ENCODE results near the gene ICAM2. TPM values are rescaled to one million over a fixed set of nuclear protein-coding genes. Genes with fewer than 3 reads are reported as not detected.
A peak's percentile ranks its signal among the peaks of the same experiment; 100 is the strongest.

Gene ICAM2
- total and polyA plus RNA-seq, 2 donors (not counting 3 experiments of a cell fraction or from before 2014, with no cell fraction given), result 586 to 2,377 TPM

DNA sequence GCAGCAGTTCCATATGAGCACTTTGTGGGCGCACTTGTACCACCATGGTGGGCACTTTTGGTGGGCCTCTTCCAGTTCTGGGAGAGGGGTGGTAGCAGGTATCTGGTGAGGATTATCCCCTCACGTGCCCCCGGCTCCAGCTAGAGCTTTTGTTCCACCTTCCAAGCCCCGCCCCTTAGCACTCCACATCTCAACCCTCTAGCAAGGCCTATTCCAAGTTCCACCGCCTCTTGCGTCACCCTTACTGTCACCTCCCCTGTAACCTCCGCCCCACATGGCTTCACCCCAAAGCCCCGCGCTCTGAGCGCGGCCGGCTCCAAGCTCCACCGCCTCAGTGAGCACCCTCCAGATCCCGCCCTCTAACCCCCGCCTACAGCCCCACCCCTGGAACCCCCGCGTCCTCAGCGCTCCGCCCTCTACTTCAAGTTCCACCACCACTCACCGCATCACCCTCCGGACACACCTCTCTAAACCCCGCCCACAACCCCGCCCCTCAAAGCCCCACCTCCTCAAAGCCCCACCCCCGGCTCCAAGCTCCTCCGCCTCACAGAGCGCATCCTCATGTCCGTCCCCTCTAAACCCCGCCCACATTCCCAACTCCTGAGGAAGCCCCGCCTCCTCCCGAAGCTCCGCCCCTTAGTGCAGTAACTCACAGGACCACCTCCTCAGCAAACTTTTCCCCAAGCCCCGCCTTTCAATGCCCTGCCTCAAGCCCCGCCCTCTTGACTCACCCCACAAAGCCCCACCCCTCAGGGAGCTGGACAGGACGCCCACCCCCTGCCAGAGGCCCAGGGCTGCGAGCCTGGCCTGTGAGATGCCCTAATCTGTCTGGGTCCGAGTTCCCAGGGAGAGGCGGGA is 58.8 kb downstream of the ICAM2 start:
- POLR2A ChIA-PET, result no interaction called here

More for the DNA sequence above, 58.8 kb downstream of the ICAM2 start:
- H2AFZ ChIP-seq (ENCODE audit: low read depth, low read length), result peak overlapping the region; percentile 41
- no peak overlapping the region for H3K9ac ChIP-seq (replicated peaks; ENCODE audit: extremely low read depth, insufficient read depth, low read length)
- no peaks in the 10 kb centered on the region for H3K4me1 ChIP-seq (ENCODE audit: control insufficient read depth, extremely low read depth, insufficient read depth, low read length)
- H3K27ac ChIP-seq (ENCODE audit: insufficient read depth, low read depth, low read length), result no peak overlapping the region
- TF ChIP-seq POLR2A (IDR thresholded peaks at IDR 0.05; ENCODE audit: low read depth, low read length) (no peak), FOS (IDR thresholded peaks at IDR 0.05; ENCODE audit: borderline replicate concordance, insufficient read depth, low read length) (no peak), GATA2 (IDR thresholded peaks at IDR 0.05; ENCODE audit: insufficient read depth, insufficient read length, low read depth, low read length) (no peak), MYC (IDR thresholded peaks at IDR 0.05; ENCODE audit: low read depth, low read length) (no peak), POLR2AphosphoS5 (IDR thresholded peaks at IDR 0.05; ENCODE audit: insufficient read depth, low read depth, low read length) (no peak), JUN (IDR thresholded peaks at IDR 0.05; ENCODE audit: borderline replicate concordance, insufficient read depth, insufficient read length, low read depth) (no peak), EZH2 (IDR thresholded peaks at IDR 0.05; ENCODE audit: borderline replicate concordance, low read depth, low read length, severe bottlenecking) (no peak)
- TF ChIP-seq, protein P1, sequence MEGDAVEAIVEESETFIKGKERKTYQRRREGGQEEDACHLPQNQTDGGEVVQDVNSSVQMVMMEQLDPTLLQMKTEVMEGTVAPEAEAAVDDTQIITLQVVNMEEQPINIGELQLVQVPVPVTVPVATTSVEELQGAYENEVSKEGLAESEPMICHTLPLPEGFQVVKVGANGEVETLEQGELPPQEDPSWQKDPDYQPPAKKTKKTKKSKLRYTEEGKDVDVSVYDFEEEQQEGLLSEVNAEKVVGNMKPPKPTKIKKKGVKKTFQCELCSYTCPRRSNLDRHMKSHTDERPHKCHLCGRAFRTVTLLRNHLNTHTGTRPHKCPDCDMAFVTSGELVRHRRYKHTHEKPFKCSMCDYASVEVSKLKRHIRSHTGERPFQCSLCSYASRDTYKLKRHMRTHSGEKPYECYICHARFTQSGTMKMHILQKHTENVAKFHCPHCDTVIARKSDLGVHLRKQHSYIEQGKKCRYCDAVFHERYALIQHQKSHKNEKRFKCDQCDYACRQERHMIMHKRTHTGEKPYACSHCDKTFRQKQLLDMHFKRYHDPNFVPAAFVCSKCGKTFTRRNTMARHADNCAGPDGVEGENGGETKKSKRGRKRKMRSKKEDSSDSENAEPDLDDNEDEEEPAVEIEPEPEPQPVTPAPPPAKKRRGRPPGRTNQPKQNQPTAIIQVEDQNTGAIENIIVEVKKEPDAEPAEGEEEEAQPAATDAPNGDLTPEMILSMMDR (IDR thresholded peaks at IDR 0.05; ENCODE audit: extremely low read depth in 1 of 2, insufficient read depth in 1 of 2, low read depth in 1 of 2, low read length in 2 of 2), result no peak
- TF ChIP-seq, protein P2, sequence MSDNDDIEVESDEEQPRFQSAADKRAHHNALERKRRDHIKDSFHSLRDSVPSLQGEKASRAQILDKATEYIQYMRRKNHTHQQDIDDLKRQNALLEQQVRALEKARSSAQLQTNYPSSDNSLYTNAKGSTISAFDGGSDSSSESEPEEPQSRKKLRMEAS (IDR thresholded peaks at IDR 0.05; ENCODE audit: insufficient read depth, insufficient read length), result no peak
- no peaks in the 10 kb centered on the region for H3K9me3 ChIP-seq (replicated peaks; ENCODE audit: control insufficient read depth, insufficient read depth, low read length)
- no peaks in the 10 kb centered on the region for H3K36me3 ChIP-seq (ENCODE audit: control insufficient read depth in 2 of 2, extremely low read depth in 1 of 2, insufficient read depth in 2 of 2, low read length in 2 of 2)
- H3K4me3 ChIP-seq (replicated peaks in 1 of 3; ENCODE audit: insufficient read depth in 1 of 3, low read depth in 1 of 3, low read length in 3 of 3), result no peak overlapping the region
- intact Hi-C loops (cut with micrococcal nuclease) (no loop called here), dilution Hi-C loops (cut with MboI; ENCODE audit: extremely low pct_ligation_motif_present, low sequenced_read_pairs) (no loop called here)
- CTCF ChIA-PET, result interaction anchor here (1.1 to 2.4 kb wide), 4 partner anchors 8 to 42 kb away, joined by 4 to 11 read pairs (median 6); no protein-coding TSS in a partner anchor
- peak; percentile 70 for DNase-seq (ENCODE audit: low read depth, low spot score)
- H3K4me2 ChIP-seq (ENCODE audit: insufficient read depth, low read length), result no peak overlapping the region
- no peaks in the 10 kb centered on the region for H3K9me1 ChIP-seq (replicated peaks; ENCODE audit: control insufficient read depth, extremely low read depth, insufficient read depth, low read length)
- H3K79me2 ChIP-seq (ENCODE audit: control insufficient read depth, insufficient read depth, low read length), result no peaks in the 10 kb centered on the region
- no peaks in the 10 kb centered on the region for H3K27me3 ChIP-seq (ENCODE audit: control insufficient read depth in 2 of 2, insufficient read depth in 2 of 2, low read length in 2 of 2)
- no TSS peak for BruUV-seq (replicated peaks)
- H4K20me1 ChIP-seq (replicated peaks; ENCODE audit: control insufficient read depth, extremely low read depth, insufficient read depth, low read length), result no peaks in the 10 kb centered on the region
- peak; percentile 66 for FAIRE-seq
